ENCODE measurements around the gene TPST2.

Gene TPST2

GRCh38 chr22:26553056-26553752, 36.7 kb downstream of the TPST2 start:
- DNase-seq = no peak

GRCh38 chr22:26552466-26552865, 37.5 kb downstream of the TPST2 start:
- DNase-seq = no peak

- DNase-seq = no peak
These were observed 38.4 kb downstream of the TPST2 start for GRCh38 chr22:26551568-26551967.

- no peak for DNase-seq
These were observed 39.4 kb downstream of the TPST2 start for GRCh38 chr22:26550498-26551033.

GRCh38 chr22:26549902-26550497, 39.9 kb downstream of the TPST2 start:
- DNase-seq = no peak

- no peak for DNase-seq
These were observed 40.9 kb downstream of the TPST2 start for GRCh38 chr22:26548984-26549383.

DNA sequence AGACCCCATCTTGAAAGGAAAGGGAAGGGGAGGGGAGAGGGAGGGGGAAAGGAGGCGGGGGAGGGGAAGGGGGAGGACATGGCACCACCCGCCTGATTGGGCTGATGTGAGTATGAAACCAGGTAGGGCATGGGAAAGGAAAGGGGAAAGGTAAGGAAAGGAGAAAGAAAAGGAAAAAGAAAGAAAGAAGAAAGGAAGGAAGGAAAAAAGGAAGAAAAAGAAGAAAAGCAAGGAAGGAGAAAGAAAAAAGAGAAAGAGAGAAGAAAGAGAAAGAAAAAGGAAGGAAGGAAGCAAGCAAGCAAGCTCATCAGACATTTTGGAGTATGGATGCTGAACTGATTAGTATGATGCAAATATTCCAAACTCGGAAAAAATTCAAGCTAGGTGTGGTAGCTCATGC, 41.6 kb downstream of the TPST2 start:
- DNase-seq = no peak

- no peak for DNase-seq
These were observed 42.1 kb downstream of the TPST2 start for GRCh38 chr22:26547837-26548236.

DNA sequence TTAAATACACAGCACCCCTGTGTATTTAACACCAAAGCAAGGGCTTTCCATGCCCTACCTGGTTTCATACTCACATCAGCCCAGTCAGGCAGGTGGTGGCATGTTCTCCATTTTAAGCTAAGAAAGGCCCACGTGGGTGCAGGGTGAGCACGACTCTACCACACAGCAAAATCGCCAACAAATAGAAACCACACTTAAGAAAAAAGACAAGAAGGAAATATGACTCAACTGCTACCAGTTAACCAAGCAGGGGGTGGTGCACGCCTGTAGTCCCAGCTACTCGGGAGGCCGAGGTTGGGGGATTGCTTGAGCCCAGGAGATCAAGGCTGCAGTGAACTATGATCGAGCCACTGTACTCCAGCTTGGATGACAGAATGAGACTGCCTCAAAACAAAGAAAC, 42.5 kb downstream of the TPST2 start:
- DNase-seq = no peak

DNA sequence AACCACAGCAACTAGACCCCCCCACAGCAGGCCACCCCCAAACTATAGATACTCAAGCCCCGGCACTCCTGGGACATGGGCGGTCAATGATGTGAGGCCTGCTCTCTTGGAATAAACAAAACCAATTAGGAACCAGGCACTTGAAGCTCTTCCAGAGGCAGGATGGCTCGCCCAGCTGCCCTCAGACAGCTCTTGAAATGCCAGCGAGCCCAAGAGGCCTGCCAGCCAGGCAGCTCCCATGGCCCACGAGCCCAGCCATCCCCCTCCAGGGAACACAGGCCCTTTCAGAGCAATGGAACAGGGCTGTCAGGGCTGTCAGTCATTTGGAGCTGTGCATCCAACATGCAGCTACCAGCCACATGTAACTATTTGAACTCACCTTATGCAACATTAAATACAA, 43.6 kb downstream of the TPST2 start:
- DNase-seq = no peak

- no peak for DNase-seq
These were observed 44.1 kb downstream of the TPST2 start for GRCh38 chr22:26545827-26546226.

DNA sequence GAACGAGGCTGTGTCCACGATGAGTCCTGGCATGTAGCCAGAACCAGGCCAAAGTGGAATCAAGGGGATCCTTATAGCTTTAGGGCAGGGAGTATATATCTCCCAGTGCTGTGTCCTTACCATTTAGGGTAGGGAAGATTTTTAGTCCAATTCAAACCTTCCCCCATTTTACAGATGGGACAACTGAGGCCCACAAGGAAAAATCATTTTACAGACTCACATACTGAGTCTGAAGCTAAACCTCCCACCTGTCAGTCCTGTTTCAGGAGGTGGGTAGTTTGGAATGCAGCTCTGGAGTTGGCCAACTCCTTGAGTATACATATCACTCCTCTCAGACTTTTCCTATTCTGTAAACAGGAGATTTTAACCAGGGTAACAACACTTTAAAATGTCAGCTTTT, 44.5 kb downstream of the TPST2 start:
- no peak for DNase-seq

DNA sequence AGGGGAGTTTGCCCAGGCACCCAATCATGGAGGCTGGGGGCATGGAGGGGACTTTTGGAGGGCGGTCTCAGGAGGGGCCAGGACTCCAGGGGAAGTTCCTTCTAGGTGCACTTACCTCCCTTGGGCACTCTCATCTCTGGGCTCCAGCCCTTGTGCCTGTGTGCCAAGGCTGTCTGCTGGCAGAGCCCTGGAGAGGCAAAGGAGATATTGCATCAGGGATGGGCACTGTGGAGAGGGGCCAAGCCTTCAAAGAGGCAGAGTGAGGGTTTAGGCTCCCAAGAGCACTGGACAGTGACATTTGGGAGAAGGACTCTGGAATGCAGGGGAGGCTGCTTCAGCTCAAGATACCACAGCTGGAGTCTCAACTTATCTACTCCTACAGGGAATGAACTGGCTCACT, 45.4 kb downstream of the TPST2 start:
- DNase-seq = no peak

GRCh38 chr22:26542831-26543230, 47.1 kb downstream of the TPST2 start:
- DNase-seq = no peak

GRCh38 chr22:26541167-26541819, 48.6 kb downstream of the TPST2 start:
- DNase-seq = no peak

GRCh38 chr22:26540119-26540518, 49.8 kb downstream of the TPST2 start:
- no peak for DNase-seq

DNA sequence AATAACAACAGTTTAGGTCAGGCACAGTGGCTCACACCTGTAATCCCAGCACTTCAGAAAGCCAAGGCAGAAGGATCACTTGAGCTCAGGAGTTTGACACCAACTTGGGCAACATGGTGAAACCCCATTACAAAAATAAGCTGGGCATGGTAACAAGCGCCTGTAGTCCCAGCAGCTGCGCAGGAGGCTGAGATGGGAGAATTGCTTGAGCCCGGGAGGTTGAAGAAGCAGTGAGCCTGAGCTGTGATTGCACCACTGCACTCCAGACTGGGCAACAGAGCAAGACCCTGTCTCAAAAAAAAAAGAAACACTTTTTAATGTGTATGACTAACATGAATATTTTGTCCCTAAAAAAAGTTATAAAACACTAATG, 53.2 kb downstream of the TPST2 start:
- no peak for DNase-seq

DNA sequence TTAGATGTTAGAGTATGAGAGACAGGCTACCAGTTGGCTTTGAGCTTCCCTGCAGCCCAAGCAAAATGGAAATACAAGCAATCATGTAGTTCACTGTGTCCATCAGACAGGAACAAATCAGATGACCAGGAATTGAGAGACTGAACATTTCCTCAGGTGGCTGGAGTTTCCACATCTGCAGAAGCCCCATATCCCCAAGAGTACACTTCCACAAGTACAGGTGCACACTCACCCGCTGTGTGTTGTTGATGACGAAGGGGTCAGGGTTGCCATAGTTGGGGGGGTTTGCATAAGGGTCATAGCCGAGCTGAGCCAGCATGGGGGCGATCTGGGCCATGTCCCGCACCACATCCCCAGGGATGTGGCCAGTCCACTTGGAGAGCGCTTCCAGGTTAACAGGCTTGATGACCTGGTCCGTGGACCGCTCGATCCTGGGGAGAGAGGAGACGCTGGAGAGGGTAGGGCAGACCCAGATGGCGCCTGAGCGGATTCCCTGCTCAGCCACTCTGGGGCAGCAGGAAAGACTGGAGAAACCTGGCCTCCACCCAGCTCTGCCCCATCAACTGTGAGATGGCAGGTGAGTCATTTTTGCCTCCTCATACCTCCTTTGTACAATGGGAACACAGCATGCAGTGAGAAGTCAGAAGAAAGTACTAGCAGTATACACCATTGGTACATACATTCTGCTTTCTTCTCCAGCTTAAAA, 53.7 kb downstream of the TPST2 start:
- DNase-seq = no peak

- no peak for DNase-seq
These were observed 54.4 kb downstream of the TPST2 start for GRCh38 chr22:26535603-26535908.

GRCh38 chr22:26534874-26535602, 54.9 kb downstream of the TPST2 start:
- no peak for DNase-seq

DNA sequence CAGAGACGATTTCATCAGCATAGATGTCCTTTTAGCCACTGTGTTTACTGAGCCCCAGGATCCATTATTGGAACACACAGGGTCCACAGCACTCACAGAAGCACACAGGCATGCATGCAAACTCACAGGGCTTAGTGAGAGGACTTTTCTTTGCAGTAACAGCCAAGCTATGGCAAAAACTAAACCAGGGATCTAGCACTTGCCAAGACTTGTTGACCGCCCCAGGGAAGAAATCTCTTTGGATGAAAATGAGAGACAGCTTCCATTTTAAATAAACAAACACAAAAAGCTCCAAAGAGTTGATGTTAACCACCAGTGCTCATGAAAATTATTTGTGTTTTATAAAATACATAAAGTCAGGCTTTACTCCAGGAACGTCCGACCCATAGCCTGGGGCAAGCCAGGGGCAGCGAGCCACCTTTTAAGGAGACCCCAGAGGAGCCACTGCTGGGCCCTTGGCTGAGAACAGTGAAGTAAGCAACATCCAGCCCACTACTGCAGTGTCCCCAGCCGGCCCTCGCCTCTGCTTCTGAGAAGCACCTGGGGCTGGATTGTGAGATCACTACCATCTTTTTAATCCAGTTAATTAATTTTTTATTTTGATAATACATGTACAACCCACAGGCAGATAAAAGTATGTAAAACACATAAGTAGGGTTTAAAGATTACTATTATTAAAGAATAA, 55.6 kb downstream of the TPST2 start:
- DNase-seq = no peak

GRCh38 chr22:26529345-26529744, 60.6 kb downstream of the TPST2 start:
- no peak for DNase-seq

Data from activated CD4-positive, CD25-positive, alpha-beta regulatory T cell treated with anti-CD3 and anti-CD28 coated beads, Interleukin-2, amount 50 U/mL, for 72 hours (primary cell).